Vagina (tissue), 2 donors: ENCODE data around the gene PTGFRN. TPM values are rescaled to one million over a fixed set of nuclear protein-coding genes. Genes with fewer than 3 reads are reported as not detected.
A peak's percentile ranks its signal among the peaks of the same experiment; 100 is the strongest.
"Not testable (repeated sequence)": the region's sequence is repeated elsewhere in the genome, so short reads cannot be mapped to it uniquely, and the experiment has no call there.

ENCODE experiments used
- DNase-seq, 2 donors: peaks; one replicate each; pipeline ENCODE4 v3.0.0-alpha.2; 2017; ENCODE audit errors: extremely low spot score in 2 of 2
- H3K27ac ChIP-seq: fragments of 200-600 bp; sonication (generic); one replicate; pipeline ENCODE4 v1.5.1; 2019
- H3K27me3 ChIP-seq: fragments of 200-600 bp; sonication (generic); one replicate; pipeline ENCODE4 v1.5.1; 2019
- H3K36me3 ChIP-seq, 2 donors: fragments of 200-600 bp; sonication (generic); one replicate each; pipeline ENCODE4 v1.5.1; 2017 to 2019
- H3K4me1 ChIP-seq: fragments of 200-600 bp; sonication (generic); one replicate; pipeline ENCODE4 v1.5.1; 2019
- H3K4me3 ChIP-seq, 2 donors: fragments of 200-600 bp; sonication (generic); 1 replicate in 1 of 2; 2 replicates in 1 of 2; pipeline ENCODE4 v1.5.1; 2016 to 2019
- H3K9me3 ChIP-seq: fragments of 200-600 bp; sonication (generic); one replicate; pipeline ENCODE4 v1.5.1; 2019
- CTCF ChIP-seq, 3 experiments: fragments of 450-650 bp in 2 of 3; fragments of 200-600 bp in 1 of 3; sonication (generic) in 1 of 3; IDR thresholded peaks; one replicate each; pipeline ENCODE4 v1.5.1; 2017 to 2019; ENCODE audit warnings: antibody characterized with exemption in 3 of 3, mild to moderate bottlenecking in 2 of 3, moderate library complexity in 2 of 3
- POLR2A ChIP-seq, 2 donors: fragments of 450-650 bp; IDR thresholded peaks; one replicate each; pipeline ENCODE4 v1.6.1; 2017; ENCODE audit warnings: antibody characterized with exemption in 2 of 2, mild to moderate bottlenecking in 2 of 2, moderate library complexity in 2 of 2
- POLR2AphosphoS5 ChIP-seq, 2 donors: sonication (generic); formaldehyde crosslinking; IDR thresholded peaks; one replicate each; pipeline ENCODE4 v1.9.0; 2017; ENCODE audit warnings: antibody characterized with exemption in 2 of 2, mild to moderate bottlenecking in 2 of 2, low read depth in 1 of 2; ENCODE audit not compliant: insufficient read depth in 1 of 2
- intact Hi-C: fragments of 100-400 bp; cut with DNase I; formaldehyde crosslinking; loops from one replicate; pipeline ENCODE4 v1.15.1; 2023
- total RNA-seq: library from RNA; depleted of rRNA; stranded (reverse); fragments of >200 nt; gene quantifications from one replicate; pipeline ENCODE4 v1.2.3, GENCODE V29; 2016

PTGFRN gene
- 52.8 TPM for total RNA-seq

- Histone ChIP-seq H3K4me3 (peak within 1 kb of the TSS; percentile 61 to 66), H3K9me3 (no peaks in the 10 kb centered on the region), H3K4me1 (peaks cover 37% of the 10 kb centered on the region), H3K27ac (peak within 1 kb of the TSS; percentile 84), H3K36me3 (no peaks in the 10 kb centered on the region), H3K27me3 (no peaks in the 10 kb centered on the region)
- TF ChIP-seq POLR2AphosphoS5 (IDR thresholded peaks at IDR 0.05; ENCODE audit: insufficient read depth in 1 of 2, low read depth in 1 of 2) (peak in 1 of 2 donors; percentile 72), POLR2A (IDR thresholded peaks at IDR 0.05) (peak in 1 of 2 donors; percentile 38), CTCF (IDR thresholded peaks at IDR 0.05) (no peak)
- intact Hi-C loops: no loop called here
- DNase-seq: peak; percentile 79 to 88
These were observed at the start of gene PTGFRN for GRCh38 chr1:116909512-116910378. PTGFRN (plus strand) TSS chr1:116909916; CDS start chr1:116910204, 288 bp downstream.

DNA sequence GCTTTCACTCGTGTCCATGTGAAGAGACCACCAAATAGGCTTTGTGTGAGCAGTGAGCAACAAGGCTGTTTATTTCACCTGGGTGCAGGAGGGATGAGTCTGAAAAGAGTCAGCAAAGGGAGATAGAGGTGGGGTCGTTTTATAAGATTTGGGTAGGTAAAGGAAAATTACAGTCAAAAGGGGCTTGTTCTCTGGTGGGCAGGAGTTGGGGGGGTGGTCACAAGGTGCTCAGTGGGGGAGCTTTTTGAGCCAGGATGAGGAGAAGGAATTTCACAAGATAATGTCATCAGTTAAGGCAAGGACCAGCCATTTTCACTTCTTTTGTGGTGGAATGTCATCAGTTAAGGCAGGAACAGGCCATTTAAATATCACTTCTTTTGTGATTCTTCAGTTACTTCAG lies 49.5 kb upstream of the PTGFRN start:
- H3K27ac ChIP-seq, H3K4me3 ChIP-seq, intact Hi-C loops, H3K9me3 ChIP-seq, H3K36me3 ChIP-seq, H3K27me3 ChIP-seq, H3K4me1 ChIP-seq, DNase-seq: not testable (repeated sequence)

DNA sequence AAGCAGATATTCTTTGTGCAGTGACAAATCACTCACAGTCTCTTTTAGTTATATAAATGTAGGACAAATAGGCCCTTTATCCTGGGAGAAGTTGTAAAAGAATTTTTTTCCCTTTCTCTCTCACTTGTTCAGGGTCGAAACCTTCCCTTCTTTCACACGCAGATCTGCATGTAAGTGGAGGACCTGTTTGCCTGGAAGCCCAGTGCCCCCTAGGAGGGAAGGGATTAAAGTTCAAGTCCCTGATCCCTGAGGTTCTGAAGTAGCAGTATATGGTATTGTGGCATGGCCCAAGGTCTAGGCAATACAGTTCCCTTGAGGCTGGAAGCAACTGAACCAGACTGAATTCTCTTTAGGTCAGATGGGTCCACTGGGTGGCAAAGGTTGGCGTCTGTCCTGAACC lies 48.6 kb upstream of the PTGFRN start:
- Histone ChIP-seq H3K4me3 (no peak overlapping the region), H3K27ac (no peak overlapping the region), H3K9me3 (no peaks in the 10 kb centered on the region), H3K4me1 (no peaks in the 10 kb centered on the region), H3K27me3 (no peaks in the 10 kb centered on the region), H3K36me3 (no peaks in the 10 kb centered on the region)
- TF ChIP-seq POLR2A (IDR thresholded peaks at IDR 0.05) (no peak), POLR2AphosphoS5 (IDR thresholded peaks at IDR 0.05; ENCODE audit: insufficient read depth in 1 of 2, low read depth in 1 of 2) (no peak), CTCF (IDR thresholded peaks at IDR 0.05) (no peak)
- no peak for DNase-seq
- intact Hi-C loops: no loop called here

DNA sequence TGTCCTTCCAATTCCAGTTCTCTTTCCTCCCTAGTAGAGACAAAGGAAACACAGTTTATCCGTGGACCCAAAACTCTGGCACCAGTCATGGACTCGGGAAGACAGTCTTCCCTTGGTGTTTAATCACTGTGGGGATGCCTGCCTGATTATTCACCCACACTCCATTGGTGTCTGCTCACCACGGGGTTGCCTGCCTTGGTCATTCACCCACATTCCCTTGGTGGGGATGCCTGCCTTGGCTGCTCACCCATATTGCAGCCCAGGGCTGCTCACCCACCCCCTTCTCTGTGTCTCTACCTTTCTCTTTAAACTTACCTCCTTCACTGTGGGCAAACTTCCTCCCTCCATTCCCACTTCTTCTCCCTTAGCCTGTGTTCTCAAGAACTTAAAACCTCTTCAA lies 46.7 kb upstream of the PTGFRN start:
- H3K9me3 ChIP-seq, H3K4me3 ChIP-seq, H3K4me1 ChIP-seq, H3K36me3 ChIP-seq, DNase-seq, intact Hi-C loops, H3K27me3 ChIP-seq, H3K27ac ChIP-seq: not testable (repeated sequence)

DNA sequence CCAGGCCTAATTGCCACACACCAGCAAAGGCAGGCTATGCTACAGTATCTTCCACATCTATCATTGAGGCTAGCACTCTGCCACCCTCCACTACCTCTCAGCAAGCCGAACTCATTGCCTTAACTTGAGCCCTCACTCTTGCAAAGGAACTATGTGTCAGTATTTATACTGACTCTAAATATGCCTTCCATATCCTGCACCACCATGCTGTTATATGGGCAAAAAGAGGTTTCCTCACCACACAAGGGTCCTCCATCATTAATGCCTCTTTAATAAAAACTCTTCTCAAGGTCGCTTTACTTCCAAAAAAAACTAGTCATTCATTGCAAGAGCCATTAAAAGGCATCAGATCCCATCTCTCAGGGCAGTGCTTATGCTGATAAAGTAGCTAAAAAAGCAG lies 43.2 kb upstream of the PTGFRN start:
- H3K4me3 ChIP-seq, DNase-seq, intact Hi-C loops, H3K36me3 ChIP-seq, H3K9me3 ChIP-seq, H3K27me3 ChIP-seq, H3K27ac ChIP-seq: not testable (repeated sequence)
- peaks cover 16% of the 10 kb centered on the region for H3K4me1 ChIP-seq

GRCh38 chr1:116868385-116868784 lies 41.3 kb upstream of the PTGFRN start:
- Histone ChIP-seq H3K4me3 (no peak overlapping the region), H3K36me3 (no peaks in the 10 kb centered on the region), H3K27me3 (no peaks in the 10 kb centered on the region), H3K9me3 (no peaks in the 10 kb centered on the region), H3K4me1 (peaks cover 23% of the 10 kb centered on the region), H3K27ac (no peak overlapping the region)
- TF ChIP-seq CTCF (IDR thresholded peaks at IDR 0.05) (no peak), POLR2AphosphoS5 (IDR thresholded peaks at IDR 0.05; ENCODE audit: insufficient read depth in 1 of 2, low read depth in 1 of 2) (no peak), POLR2A (IDR thresholded peaks at IDR 0.05) (no peak)
- no peak for DNase-seq
- intact Hi-C loops: no loop called here
